Measurements from ENCODE around the gene CACNA2D4. TPM values are rescaled to one million over a fixed set of nuclear protein-coding genes. Genes with fewer than 3 reads are reported as not detected.

The CACNA2D4 gene
- total RNA-seq, 4 donors from 2014 or later, result 0.84 to 3.8 (median 3.4) TPM

DNA sequence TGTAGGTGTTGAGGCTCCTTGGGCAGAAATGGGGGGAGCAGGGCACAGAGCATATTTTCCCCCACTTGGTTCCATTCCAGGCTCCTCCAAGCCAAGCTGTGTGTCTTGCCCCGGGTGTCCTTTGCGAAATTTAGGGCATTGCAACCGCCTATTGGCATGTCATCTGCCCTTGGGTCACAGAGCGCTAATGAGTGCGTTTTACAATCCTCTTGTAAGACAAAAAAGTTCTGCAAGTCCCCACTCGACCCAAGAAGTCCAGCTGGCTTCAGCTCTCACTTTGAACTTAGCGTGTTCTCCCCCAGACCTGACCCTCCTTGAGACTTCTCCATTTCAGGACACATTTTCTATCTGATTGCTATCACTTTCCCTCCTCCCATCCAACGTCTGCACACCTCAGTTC, 104.2 kb downstream of the CACNA2D4 start:
- H3K36me3 ChIP-seq, result no peaks in the 10 kb centered on the region
- TF ChIP-seq POLR2A (IDR thresholded peaks at IDR 0.05; ENCODE audit: low read depth), result no peak
- TF ChIP-seq EP300 (IDR thresholded peaks at IDR 0.05), result no peak
- TF ChIP-seq, protein P1, sequence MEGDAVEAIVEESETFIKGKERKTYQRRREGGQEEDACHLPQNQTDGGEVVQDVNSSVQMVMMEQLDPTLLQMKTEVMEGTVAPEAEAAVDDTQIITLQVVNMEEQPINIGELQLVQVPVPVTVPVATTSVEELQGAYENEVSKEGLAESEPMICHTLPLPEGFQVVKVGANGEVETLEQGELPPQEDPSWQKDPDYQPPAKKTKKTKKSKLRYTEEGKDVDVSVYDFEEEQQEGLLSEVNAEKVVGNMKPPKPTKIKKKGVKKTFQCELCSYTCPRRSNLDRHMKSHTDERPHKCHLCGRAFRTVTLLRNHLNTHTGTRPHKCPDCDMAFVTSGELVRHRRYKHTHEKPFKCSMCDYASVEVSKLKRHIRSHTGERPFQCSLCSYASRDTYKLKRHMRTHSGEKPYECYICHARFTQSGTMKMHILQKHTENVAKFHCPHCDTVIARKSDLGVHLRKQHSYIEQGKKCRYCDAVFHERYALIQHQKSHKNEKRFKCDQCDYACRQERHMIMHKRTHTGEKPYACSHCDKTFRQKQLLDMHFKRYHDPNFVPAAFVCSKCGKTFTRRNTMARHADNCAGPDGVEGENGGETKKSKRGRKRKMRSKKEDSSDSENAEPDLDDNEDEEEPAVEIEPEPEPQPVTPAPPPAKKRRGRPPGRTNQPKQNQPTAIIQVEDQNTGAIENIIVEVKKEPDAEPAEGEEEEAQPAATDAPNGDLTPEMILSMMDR (IDR thresholded peaks at IDR 0.05), result no peak
- no peak for TF ChIP-seq POLR2AphosphoS5 (IDR thresholded peaks at IDR 0.05)
- intact Hi-C loops (cut with DNase I), result no loop called here
- H3K4me1 ChIP-seq, result peaks cover 0 to 19% (median 8%) of the 10 kb centered on the region in 4 donors
- no peak for DNase-seq (ENCODE audit: extremely low spot score)
- no peak overlapping the region for H3K4me3 ChIP-seq
- H3K27ac ChIP-seq (replicated peaks in 1 of 4), result no peak overlapping the region
- H3K9me3 ChIP-seq, result no peaks in the 10 kb centered on the region
- peaks cover 0 to 8% (median 0%) of the 10 kb centered on the region in 4 donors for H3K27me3 ChIP-seq
- 67% methylated on average over 4 of the region's 8 CpGs for WGBS

DNA sequence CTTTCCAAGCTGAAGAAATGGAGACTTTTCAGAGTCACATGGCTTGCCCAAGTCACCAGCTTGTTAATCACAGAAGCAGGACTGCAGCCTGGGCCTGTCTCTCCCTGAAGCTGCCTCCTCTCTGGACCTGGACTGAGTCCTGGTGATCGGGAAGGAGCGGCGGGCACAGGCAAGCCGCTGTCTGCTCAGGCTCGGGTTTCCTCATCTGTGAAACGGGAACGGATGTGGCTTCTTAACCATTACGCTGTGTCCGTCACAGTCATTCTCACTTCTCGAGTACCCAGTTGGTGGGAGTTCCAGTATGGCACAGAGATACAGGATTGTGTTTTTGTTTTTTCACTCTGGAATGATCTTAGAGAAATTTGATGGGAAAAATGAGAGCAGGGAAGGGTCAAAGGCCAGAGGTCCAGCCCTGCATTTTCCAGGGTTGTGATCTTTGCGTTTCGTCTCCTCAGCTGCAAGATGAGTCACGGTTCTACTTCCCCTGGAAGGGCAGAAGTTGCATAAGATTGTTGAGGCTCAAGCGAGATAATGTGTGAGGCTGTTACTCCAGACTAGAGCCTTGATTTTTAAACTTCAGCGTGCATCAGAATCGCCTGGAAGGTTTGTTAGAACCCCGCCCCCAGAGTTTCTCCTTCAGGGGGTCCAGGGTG, 105.7 kb downstream of the CACNA2D4 start:
- no peak for DNase-seq (ENCODE audit: extremely low spot score)
- peak overlapping the region; percentile 31 to 69 (median 54) for H3K27ac ChIP-seq (replicated peaks in 1 of 4)
- WGBS, result 77% methylated on average over 17 of the region's 17 CpGs

DNA sequence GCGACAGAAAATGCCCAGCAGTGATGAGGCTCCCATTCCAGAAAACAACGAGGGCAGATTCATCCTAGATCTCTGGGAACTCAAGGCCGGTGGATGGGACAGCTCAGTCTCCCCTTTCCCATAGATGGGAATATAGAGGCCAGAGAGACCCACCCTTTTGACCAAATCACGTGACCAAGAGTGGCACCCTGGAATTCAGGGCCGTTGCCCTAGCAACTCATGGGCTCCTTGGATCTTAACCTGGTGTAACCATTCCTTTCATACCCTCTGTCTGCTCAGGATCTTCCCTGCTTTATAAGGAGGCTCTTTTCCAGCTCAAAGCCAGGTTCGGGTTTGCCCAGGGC, 106.5 kb downstream of the CACNA2D4 start:
- Histone ChIP-seq H3K27ac (replicated peaks in 1 of 4) (peak overlapping the region; percentile 31 to 69 (median 54)), H3K4me3 (no peak overlapping the region), H3K9me3 (no peaks in the 10 kb centered on the region), H3K27me3 (peaks cover 0 to 5% (median 0%) of the 10 kb centered on the region in 4 donors), H3K4me1 (peaks cover 0 to 19% (median 8%) of the 10 kb centered on the region in 4 donors), H3K36me3 (no peaks in the 10 kb centered on the region)
- TF ChIP-seq POLR2A (IDR thresholded peaks at IDR 0.05; ENCODE audit: low read depth) (no peak), POLR2AphosphoS5 (IDR thresholded peaks at IDR 0.05) (no peak), EP300 (IDR thresholded peaks at IDR 0.05) (no peak)
- TF ChIP-seq, protein P1 (IDR thresholded peaks at IDR 0.05), result no peak
- no peak for DNase-seq (ENCODE audit: extremely low spot score)
- intact Hi-C loops (cut with DNase I), result no loop called here
- WGBS, result 75% methylated on average over 6 of the region's 6 CpGs

More for the DNA sequence above, 105.7 kb downstream of the CACNA2D4 start:
- Histone ChIP-seq H3K4me3 (no peak overlapping the region), H3K9me3 (no peaks in the 10 kb centered on the region), H3K27me3 (peaks cover 0 to 5% (median 0%) of the 10 kb centered on the region in 4 donors), H3K36me3 (no peaks in the 10 kb centered on the region), H3K4me1 (peaks cover 0 to 19% (median 8%) of the 10 kb centered on the region in 4 donors)
- intact Hi-C loops (cut with DNase I), result no loop called here
- TF ChIP-seq POLR2AphosphoS5 (IDR thresholded peaks at IDR 0.05) (peak; percentile 5 to 28), EP300 (IDR thresholded peaks at IDR 0.05) (no peak)

DNA sequence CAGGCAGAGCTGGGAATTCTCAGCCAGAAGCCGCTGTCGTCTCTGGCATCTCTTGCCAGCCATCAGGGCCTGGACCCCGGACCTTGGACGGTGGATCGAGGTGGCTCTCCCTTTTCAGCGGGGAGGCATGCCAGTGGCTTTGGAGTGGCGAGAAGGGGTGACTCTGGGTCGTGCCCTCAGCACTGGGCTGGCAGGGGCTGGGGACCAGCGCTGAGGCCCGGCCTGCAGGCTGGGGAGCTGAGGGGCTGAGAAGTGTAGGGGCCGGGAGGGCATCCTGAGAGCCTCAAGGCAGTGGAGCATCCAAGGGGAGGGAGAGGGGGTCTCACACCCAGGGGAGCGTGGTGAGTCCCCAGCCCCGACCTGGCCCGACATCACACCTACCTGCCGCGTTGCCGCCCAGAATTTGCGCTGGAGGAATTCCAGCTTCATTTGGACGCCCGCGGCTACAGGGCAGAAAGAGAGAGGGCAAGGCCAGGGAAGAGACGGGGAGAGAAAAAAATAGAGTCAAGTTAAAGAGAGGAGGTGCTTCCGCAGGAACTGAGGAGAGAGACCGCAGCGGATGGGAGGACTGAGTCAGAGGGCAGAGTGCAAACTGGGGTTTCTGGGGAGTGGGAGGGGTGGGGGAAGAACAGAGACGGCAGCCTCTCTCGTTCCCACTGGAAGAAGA, 107.0 kb downstream of the CACNA2D4 start:
- H3K36me3 ChIP-seq, result no peaks in the 10 kb centered on the region
- DNase-seq (ENCODE audit: extremely low spot score), result no peak
- H3K27me3 ChIP-seq, result no peaks in the 10 kb centered on the region
- intact Hi-C loops (cut with DNase I), result no loop called here
- H3K4me3 ChIP-seq, result no peak overlapping the region
- 72% methylated on average over 26 of the region's 27 CpGs for WGBS
- TF ChIP-seq EP300 (IDR thresholded peaks at IDR 0.05) (no peak), POLR2AphosphoS5 (IDR thresholded peaks at IDR 0.05) (no peak), POLR2A (IDR thresholded peaks at IDR 0.05; ENCODE audit: low read depth) (no peak)
- TF ChIP-seq, protein P1 (IDR thresholded peaks at IDR 0.05), result no peak
- H3K27ac ChIP-seq (replicated peaks in 1 of 4), result peak overlapping the region; percentile 12 to 69 (median 45)
- no peaks in the 10 kb centered on the region for H3K9me3 ChIP-seq
- H3K4me1 ChIP-seq, result peaks cover 0 to 19% (median 8%) of the 10 kb centered on the region in 4 donors

DNA sequence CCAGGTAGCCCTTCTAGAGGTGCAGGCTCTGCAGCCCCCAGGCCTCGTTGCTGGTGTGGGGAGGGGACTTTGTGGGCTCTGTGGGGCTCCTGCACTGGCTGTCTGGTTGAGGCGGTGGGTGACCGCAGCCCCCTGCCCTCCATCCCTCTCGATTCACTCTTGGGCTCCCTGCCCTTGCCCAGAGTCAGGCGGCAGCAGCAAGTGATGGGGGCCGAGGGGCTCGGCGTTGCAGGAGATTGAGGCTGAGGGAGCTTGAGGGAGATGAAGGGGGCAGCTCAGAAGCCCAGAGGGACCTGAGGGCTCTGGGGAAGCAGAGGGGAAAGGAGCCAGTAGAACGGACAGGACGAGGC, 107.5 kb downstream of the CACNA2D4 start:
- intact Hi-C loops (cut with DNase I), result no loop called here
- H3K27me3 ChIP-seq, result no peaks in the 10 kb centered on the region
- H3K9me3 ChIP-seq, result no peaks in the 10 kb centered on the region
- H3K4me3 ChIP-seq, result no peak overlapping the region
- peak overlapping the region in 1 of 4 donors; percentile 9 for H3K27ac ChIP-seq (replicated peaks in 1 of 4)
- DNase-seq (ENCODE audit: extremely low spot score), result no peak
- no peaks in the 10 kb centered on the region for H3K36me3 ChIP-seq
- H3K4me1 ChIP-seq, result peaks cover 0 to 19% (median 8%) of the 10 kb centered on the region in 4 donors
- 93% methylated on average over 3 of the region's 10 CpGs for WGBS
- no peak for TF ChIP-seq POLR2AphosphoS5 (IDR thresholded peaks at IDR 0.05)
- TF ChIP-seq, protein P1 (IDR thresholded peaks at IDR 0.05), result no peak
- TF ChIP-seq POLR2A (IDR thresholded peaks at IDR 0.05; ENCODE audit: low read depth), result no peak
- no peak for TF ChIP-seq EP300 (IDR thresholded peaks at IDR 0.05)

All from esophagus muscularis mucosa (tissue), 4 donors.